ENCODE measurements around the gene ADAMTS9.

The ADAMTS9 gene

DNA sequence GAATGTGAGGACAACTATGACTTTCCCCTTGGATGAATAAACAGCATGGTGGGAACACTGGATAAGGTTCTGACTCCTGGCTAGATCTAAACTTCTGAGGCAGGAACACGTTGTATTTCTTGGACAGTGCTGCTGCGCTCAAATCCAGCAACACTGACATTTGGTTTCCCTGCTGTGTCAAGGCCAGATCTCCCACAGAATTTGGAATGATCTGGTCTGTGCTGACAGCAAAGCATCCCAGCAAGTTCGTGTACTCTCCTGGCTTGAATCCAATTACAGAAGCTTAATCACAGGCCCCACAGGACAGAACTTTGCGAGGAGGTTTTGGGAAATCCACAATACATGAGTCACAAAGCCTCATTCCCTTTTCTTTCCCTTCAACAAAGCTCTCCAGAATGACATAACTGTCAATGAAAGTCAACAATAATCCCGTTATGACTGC, 92.5 kb downstream of the ADAMTS9 start:
- Histone ChIP-seq H2AFZ (ENCODE audit: low read length, unreplicated experiment) (no peak overlapping the region), H3K27ac (ENCODE audit: low read depth, low read length) (no peak overlapping the region), H3K4me3 (ENCODE audit: low read depth, low read length) (no peak overlapping the region), H3K79me2 (ENCODE audit: control insufficient read depth, insufficient read depth, low read length, unreplicated experiment) (no peaks in the 10 kb centered on the region), H3K36me3 (ENCODE audit: insufficient read depth, low read length) (no peaks in the 10 kb centered on the region), H3K4me1 (ENCODE audit: control insufficient read depth, insufficient read depth, low read length, unreplicated experiment) (peaks cover 3% of the 10 kb centered on the region), H3K27me3 (ENCODE audit: insufficient read depth, low read length) (peaks cover 3% of the 10 kb centered on the region; the same call in 1 of the 2 replicates)

DNA sequence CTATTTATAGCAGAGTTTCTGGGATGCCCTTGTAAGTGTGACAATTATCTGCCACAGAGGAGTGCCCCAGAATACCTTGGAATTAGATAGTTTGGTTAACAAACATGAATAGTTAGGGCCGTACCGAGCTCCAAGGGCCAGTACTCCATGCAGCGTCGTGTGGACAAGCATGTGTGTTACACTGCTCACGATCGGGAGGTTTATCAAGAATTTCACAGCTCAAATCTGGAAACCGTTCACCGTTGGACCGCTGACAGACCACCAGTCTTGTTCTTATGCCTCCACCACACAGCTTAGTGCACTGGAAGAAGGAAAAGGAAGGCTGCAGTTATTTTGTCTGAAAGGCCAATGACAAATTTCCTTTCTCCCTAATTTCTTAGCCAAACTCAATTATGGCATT, 93.7 kb downstream of the ADAMTS9 start:
- no peak overlapping the region for H3K27ac ChIP-seq (ENCODE audit: low read depth, low read length)
- H3K79me2 ChIP-seq (ENCODE audit: control insufficient read depth, insufficient read depth, low read length, unreplicated experiment), result no peaks in the 10 kb centered on the region
- no peak overlapping the region for H3K4me3 ChIP-seq (ENCODE audit: low read depth, low read length)
- peaks cover 3% of the 10 kb centered on the region; the same call in 1 of the 2 replicates for H3K27me3 ChIP-seq (ENCODE audit: insufficient read depth, low read length)
- H2AFZ ChIP-seq (ENCODE audit: low read length, unreplicated experiment), result no peak overlapping the region
- no peaks in the 10 kb centered on the region for H3K36me3 ChIP-seq (ENCODE audit: insufficient read depth, low read length)
- peaks cover 3% of the 10 kb centered on the region for H3K4me1 ChIP-seq (ENCODE audit: control insufficient read depth, insufficient read depth, low read length, unreplicated experiment)

DNA sequence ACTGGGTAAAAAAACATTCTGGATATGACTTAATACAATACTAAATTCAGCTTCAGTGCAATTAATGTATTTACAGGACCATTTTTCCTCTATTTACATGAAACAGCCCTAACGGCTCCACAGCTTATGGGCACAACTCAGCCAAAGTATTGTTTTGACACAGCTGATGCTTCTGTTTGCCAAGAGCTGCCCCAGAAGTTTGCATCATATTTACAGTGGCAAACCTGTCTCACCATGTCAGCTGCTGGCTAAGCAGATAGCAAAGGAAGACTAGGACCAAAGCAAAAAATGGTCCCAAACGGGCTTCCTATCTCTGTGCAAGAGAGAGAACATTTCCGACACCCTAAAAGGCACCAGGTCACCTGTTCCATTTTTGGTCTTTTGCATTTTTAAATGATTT, 94.5 kb downstream of the ADAMTS9 start:
- Histone ChIP-seq H3K4me3 (ENCODE audit: low read depth, low read length) (no peak overlapping the region), H3K4me1 (ENCODE audit: control insufficient read depth, insufficient read depth, low read length, unreplicated experiment) (peaks cover 3% of the 10 kb centered on the region), H3K27ac (ENCODE audit: low read depth, low read length) (no peak overlapping the region), H2AFZ (ENCODE audit: low read length, unreplicated experiment) (no peak overlapping the region), H3K27me3 (ENCODE audit: insufficient read depth, low read length) (peaks cover 3% of the 10 kb centered on the region; the same call in 1 of the 2 replicates), H3K36me3 (ENCODE audit: insufficient read depth, low read length) (no peaks in the 10 kb centered on the region), H3K79me2 (ENCODE audit: control insufficient read depth, insufficient read depth, low read length, unreplicated experiment) (no peaks in the 10 kb centered on the region)

DNA sequence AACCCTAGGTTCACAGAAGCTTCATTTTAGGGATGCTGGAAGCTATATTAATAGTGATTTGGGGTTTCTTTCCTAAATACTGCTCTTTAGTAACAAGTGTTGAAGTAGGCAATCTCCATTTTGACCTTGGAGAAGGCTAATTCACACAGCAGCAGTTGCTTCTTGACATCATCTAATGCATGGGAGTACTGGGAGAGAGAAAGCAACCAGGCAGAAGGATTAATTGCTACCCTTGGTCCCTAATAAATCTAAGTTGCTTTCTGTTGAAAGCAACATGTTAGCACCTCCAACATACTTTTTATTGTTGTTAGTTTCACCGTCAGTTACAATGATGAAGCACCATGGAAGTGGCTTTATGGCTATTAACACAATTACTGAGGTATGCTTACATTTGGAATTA, 96.2 kb downstream of the ADAMTS9 start:
- Histone ChIP-seq H3K79me2 (ENCODE audit: control insufficient read depth, insufficient read depth, low read length, unreplicated experiment) (no peaks in the 10 kb centered on the region), H3K27me3 (ENCODE audit: insufficient read depth, low read length) (no peaks in the 10 kb centered on the region), H3K27ac (ENCODE audit: low read depth, low read length) (no peak overlapping the region), H2AFZ (ENCODE audit: low read length, unreplicated experiment) (no peak overlapping the region), H3K4me3 (ENCODE audit: low read depth, low read length) (no peak overlapping the region), H3K4me1 (ENCODE audit: control insufficient read depth, insufficient read depth, low read length, unreplicated experiment) (peaks cover 3% of the 10 kb centered on the region), H3K36me3 (ENCODE audit: insufficient read depth, low read length) (no peaks in the 10 kb centered on the region)

DNA sequence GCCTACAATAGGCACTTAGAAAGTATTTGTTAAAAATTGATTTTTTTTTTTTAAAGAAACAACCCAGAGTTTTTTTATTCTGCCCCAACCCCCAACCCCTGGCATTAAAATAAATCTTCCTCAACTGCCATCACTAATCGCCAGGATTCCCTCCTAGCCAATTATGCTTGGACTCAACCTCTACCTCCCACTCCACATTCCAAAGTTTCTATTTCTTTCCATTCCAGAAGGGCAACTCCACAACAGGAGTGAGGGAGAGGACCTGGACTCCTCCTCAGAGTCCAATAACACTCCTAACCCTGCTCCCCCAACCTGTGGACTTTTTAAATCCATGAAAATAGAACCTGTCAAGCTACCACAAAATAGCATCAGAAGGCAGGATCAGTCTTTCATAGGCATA, 99.4 kb downstream of the ADAMTS9 start:
- H3K79me2 ChIP-seq (ENCODE audit: control insufficient read depth, insufficient read depth, low read length, unreplicated experiment), result no peaks in the 10 kb centered on the region
- no peak overlapping the region for H2AFZ ChIP-seq (ENCODE audit: low read length, unreplicated experiment)
- no peaks in the 10 kb centered on the region for H3K27me3 ChIP-seq (ENCODE audit: insufficient read depth, low read length)
- no peak overlapping the region for H3K27ac ChIP-seq (ENCODE audit: low read depth, low read length)
- no peaks in the 10 kb centered on the region for H3K4me1 ChIP-seq (ENCODE audit: control insufficient read depth, insufficient read depth, low read length, unreplicated experiment)
- H3K36me3 ChIP-seq (ENCODE audit: insufficient read depth, low read length), result no peaks in the 10 kb centered on the region
- H3K4me3 ChIP-seq (ENCODE audit: low read depth, low read length), result no peak overlapping the region

DNA sequence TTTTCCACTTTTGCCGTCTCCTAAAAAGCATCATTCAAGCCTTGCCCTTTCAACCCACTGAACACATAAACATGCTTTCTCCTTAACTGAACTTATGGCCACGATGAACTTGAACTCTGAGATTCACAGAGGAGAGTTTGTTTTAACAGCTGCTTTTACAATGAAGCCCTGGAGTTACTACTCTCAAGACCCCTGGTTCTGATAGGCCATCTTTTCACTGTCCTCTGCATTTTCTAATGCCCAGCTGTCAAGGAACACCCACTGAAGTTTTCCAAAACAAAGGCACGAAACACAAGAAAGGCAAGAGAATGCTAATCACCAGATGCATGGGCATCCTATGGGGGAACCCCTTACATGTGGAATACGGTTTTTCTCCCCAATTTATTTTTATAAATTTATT, 100.8 kb downstream of the ADAMTS9 start:
- Histone ChIP-seq H3K4me3 (ENCODE audit: low read depth, low read length) (no peak overlapping the region), H3K36me3 (ENCODE audit: insufficient read depth, low read length) (no peaks in the 10 kb centered on the region), H3K4me1 (ENCODE audit: control insufficient read depth, insufficient read depth, low read length, unreplicated experiment) (no peaks in the 10 kb centered on the region), H3K27ac (ENCODE audit: low read depth, low read length) (no peak overlapping the region), H2AFZ (ENCODE audit: low read length, unreplicated experiment) (no peak overlapping the region), H3K79me2 (ENCODE audit: control insufficient read depth, insufficient read depth, low read length, unreplicated experiment) (no peaks in the 10 kb centered on the region), H3K27me3 (ENCODE audit: insufficient read depth, low read length) (no peaks in the 10 kb centered on the region)

DNA sequence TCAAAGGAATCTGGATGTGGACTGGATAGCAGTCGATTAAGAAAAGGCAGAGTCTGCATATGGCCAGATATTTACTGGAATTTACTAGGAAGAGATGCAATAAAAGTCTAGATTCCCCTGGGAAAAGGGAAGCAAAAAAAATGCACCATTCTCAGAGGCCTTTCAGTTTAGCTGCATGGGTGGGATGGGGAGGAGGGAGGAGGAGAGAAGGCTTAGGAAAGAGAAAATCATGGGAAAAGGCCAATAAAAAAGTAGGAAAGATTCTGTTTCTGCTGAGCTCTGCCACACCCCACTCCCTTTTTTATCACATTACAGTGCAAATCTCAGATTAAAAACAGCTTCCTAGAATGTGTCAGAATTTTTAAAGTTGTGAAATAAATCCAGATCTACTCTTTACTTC, 103.6 kb downstream of the ADAMTS9 start:
- Histone ChIP-seq H3K36me3 (ENCODE audit: insufficient read depth, low read length) (no peaks in the 10 kb centered on the region), H3K79me2 (ENCODE audit: control insufficient read depth, insufficient read depth, low read length, unreplicated experiment) (no peaks in the 10 kb centered on the region), H3K4me1 (ENCODE audit: control insufficient read depth, insufficient read depth, low read length, unreplicated experiment) (no peaks in the 10 kb centered on the region), H3K27ac (ENCODE audit: low read depth, low read length) (no peak overlapping the region), H3K4me3 (ENCODE audit: low read depth, low read length) (no peak overlapping the region), H3K27me3 (ENCODE audit: insufficient read depth, low read length) (no peaks in the 10 kb centered on the region), H2AFZ (ENCODE audit: low read length, unreplicated experiment) (no peak overlapping the region)

DNA sequence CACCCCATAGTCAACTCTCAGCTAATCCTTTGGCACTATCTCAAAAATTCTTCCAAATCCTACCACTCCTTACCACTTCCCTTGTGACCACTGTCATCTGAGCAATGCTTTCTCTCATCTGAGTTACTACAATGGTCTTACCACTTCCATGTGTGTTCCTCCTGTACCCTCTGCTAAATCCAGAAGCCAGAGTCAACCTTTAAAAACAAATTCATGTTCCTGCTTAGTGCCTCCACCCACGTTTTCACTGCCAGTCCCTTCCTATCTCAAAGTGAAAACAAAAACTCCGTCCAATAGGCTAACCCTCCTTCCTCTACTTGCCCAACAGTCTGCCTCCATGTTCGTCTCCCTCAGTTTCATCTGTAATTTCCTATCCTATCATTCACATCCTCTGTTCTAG, 109.0 kb downstream of the ADAMTS9 start:
- H2AFZ ChIP-seq (ENCODE audit: low read length, unreplicated experiment), result no peak overlapping the region
- H3K27me3 ChIP-seq (ENCODE audit: insufficient read depth, low read length), result no peaks in the 10 kb centered on the region
- no peaks in the 10 kb centered on the region for H3K4me1 ChIP-seq (ENCODE audit: control insufficient read depth, insufficient read depth, low read length, unreplicated experiment)
- no peaks in the 10 kb centered on the region for H3K36me3 ChIP-seq (ENCODE audit: insufficient read depth, low read length)
- H3K27ac ChIP-seq (ENCODE audit: low read depth, low read length), result no peak overlapping the region
- no peak overlapping the region for H3K4me3 ChIP-seq (ENCODE audit: low read depth, low read length)
- no peaks in the 10 kb centered on the region for H3K79me2 ChIP-seq (ENCODE audit: control insufficient read depth, insufficient read depth, low read length, unreplicated experiment)

DNA sequence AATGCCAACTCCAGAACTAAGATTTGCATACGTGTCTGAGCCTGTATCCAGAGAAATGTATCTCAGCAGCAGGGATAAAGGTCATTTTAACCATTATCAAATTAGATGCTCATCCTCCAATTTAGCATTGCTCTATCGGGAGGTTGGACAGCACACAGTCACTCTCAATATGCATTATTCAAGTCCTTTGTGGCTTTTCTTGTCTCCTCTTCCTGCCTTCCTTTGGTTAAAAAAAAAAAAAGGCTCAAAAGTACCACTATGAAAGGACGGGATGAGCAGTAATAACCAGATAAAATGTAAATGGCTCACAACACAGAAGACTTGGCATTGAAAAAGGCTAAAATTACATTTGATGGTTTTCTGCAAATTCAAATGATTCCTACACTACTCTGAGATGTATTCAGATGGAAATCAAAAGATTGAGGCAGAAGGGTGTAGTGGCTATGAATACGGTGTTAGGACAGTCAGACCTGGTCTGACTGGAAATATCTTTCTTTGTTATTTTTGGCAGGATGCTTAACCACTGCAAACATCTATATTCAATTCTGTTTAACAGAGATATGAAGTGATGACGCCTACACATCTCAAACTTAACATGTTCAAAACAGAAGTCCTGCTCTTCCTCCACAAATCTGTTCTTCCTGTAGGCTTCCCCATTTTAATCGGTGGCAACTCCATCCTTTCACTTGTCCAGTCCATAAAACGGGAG, 109.6 kb downstream of the ADAMTS9 start:
- H3K27ac ChIP-seq (ENCODE audit: low read depth, low read length), result no peak overlapping the region
- no peaks in the 10 kb centered on the region for H3K36me3 ChIP-seq (ENCODE audit: insufficient read depth, low read length)
- H2AFZ ChIP-seq (ENCODE audit: low read length, unreplicated experiment), result no peak overlapping the region
- H3K27me3 ChIP-seq (ENCODE audit: insufficient read depth, low read length), result no peaks in the 10 kb centered on the region
- no peaks in the 10 kb centered on the region for H3K4me1 ChIP-seq (ENCODE audit: control insufficient read depth, insufficient read depth, low read length, unreplicated experiment)
- no peaks in the 10 kb centered on the region for H3K79me2 ChIP-seq (ENCODE audit: control insufficient read depth, insufficient read depth, low read length, unreplicated experiment)
- no peak overlapping the region for H3K4me3 ChIP-seq (ENCODE audit: low read depth, low read length)

DNA sequence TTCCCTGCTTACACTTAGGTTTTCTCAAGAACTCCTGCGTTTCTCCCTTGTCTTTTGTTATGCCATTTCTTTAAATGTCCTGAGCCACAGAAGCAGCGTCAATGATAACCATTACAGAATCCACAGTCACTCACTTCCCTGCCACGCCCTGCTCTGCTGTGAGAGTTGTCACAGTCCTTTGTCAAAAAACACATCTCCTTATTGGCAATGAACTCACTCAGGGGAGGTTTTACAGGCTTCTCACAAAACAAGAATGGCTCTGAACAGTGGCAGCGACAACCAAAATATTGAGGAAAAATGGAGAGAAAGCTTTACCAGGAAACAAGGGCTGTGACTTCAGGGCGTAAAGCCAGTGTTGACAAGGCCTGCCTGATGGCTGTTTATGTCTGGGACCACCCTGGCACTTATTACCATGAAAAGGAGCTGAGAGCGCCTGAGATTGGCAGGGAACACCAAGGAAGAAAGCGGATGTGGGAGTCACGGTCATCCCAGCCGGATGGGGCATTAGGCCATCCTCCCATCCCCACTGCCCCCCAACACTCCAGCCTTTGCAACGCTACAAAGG, 111.5 kb downstream of the ADAMTS9 start:
- Histone ChIP-seq H3K4me1 (ENCODE audit: control insufficient read depth, insufficient read depth, low read length, unreplicated experiment) (no peaks in the 10 kb centered on the region), H2AFZ (ENCODE audit: low read length, unreplicated experiment) (no peak overlapping the region)

DNA sequence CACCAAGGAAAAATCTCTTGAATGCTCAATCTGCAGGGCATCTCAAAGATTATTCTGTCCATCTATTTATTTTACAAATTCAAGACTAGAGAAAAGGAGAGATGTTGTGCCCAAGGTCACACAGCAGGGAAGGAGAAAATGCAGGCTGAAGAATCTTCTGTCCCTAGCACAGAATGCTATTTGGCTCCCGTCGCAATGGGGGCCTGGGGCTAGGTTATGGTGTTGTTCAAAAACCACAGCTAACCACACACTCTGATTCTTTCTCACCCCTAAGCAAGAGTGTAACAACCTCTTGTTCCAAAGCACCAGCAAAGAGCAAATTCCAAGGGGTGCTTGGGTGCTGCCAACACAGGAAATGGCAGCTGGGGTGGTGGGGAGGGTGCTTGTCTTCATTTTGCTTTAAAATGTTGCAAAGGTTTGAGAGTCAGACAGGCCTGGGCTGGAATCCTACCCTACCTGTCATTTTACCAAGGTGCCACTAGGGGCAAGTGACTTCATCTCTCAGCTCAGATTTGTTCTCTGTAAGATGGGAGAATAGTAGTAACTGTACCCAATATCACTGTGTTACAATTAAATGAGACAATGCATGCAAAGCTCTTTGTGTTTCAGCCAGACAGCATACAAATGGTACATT, 112.5 kb downstream of the ADAMTS9 start:
- no peaks in the 10 kb centered on the region for H3K79me2 ChIP-seq (ENCODE audit: control insufficient read depth, insufficient read depth, low read length, unreplicated experiment)
- no peak overlapping the region for H3K4me3 ChIP-seq (ENCODE audit: low read depth, low read length)
- no peak overlapping the region for H3K27ac ChIP-seq (ENCODE audit: low read depth, low read length)
- no peaks in the 10 kb centered on the region for H3K36me3 ChIP-seq (ENCODE audit: insufficient read depth, low read length)
- no peaks in the 10 kb centered on the region for H3K4me1 ChIP-seq (ENCODE audit: control insufficient read depth, insufficient read depth, low read length, unreplicated experiment)
- H3K27me3 ChIP-seq (ENCODE audit: insufficient read depth, low read length), result no peaks in the 10 kb centered on the region
- H2AFZ ChIP-seq (ENCODE audit: low read length, unreplicated experiment), result no peak overlapping the region

More for the DNA sequence above, 111.5 kb downstream of the ADAMTS9 start:
- no peak overlapping the region for H3K4me3 ChIP-seq (ENCODE audit: low read depth, low read length)
- no peaks in the 10 kb centered on the region for H3K36me3 ChIP-seq (ENCODE audit: insufficient read depth, low read length)
- H3K27me3 ChIP-seq (ENCODE audit: insufficient read depth, low read length), result no peaks in the 10 kb centered on the region
- no peak overlapping the region for H3K27ac ChIP-seq (ENCODE audit: low read depth, low read length)
- no peaks in the 10 kb centered on the region for H3K79me2 ChIP-seq (ENCODE audit: control insufficient read depth, insufficient read depth, low read length, unreplicated experiment)
